HG02973 (cell line): Measurements from ENCODE around the gene KCNG1.

Experiments used
- ATAC-seq: cut with Tn5 transposase; IDR thresholded peaks from one replicate; pipeline ENCODE4 v1.9.1; 2021; ENCODE audit warnings: moderate library complexity; ENCODE audit not compliant: unreplicated experiment

Gene KCNG1

GRCh38 chr20:51014797-51015722 is 7.8 kb downstream of the KCNG1 start:
- ATAC-seq = no peak

- ATAC-seq = no peak
These were observed 9.2 kb downstream of the KCNG1 start for GRCh38 chr20:51013577-51014330.

- ATAC-seq = no peak
These were observed 10.6 kb downstream of the KCNG1 start for GRCh38 chr20:51012357-51012756.

GRCh38 chr20:51011479-51011878 is 11.4 kb downstream of the KCNG1 start:
- ATAC-seq = no peak

GRCh38 chr20:51010932-51011331 is 12.0 kb downstream of the KCNG1 start:
- no peak for ATAC-seq

- ATAC-seq = no peak
These were observed 12.9 kb downstream of the KCNG1 start for GRCh38 chr20:51010043-51010365.

GRCh38 chr20:51009303-51010042 is 13.4 kb downstream of the KCNG1 start:
- ATAC-seq = no peak

GRCh38 chr20:51008718-51009117 is 14.2 kb downstream of the KCNG1 start:
- ATAC-seq = no peak

GRCh38 chr20:51005214-51005613 is 17.7 kb downstream of the KCNG1 start:
- no peak for ATAC-seq

- ATAC-seq = no peak
These were observed 18.1 kb downstream of the KCNG1 start for GRCh38 chr20:51004781-51005180.

- ATAC-seq = no peak
These were observed 18.6 kb downstream of the KCNG1 start for GRCh38 chr20:51004305-51004727.

- ATAC-seq = no peak
These were observed 19.2 kb downstream of the KCNG1 start for GRCh38 chr20:51003753-51004152.

GRCh38 chr20:51002633-51003032 is 20.3 kb downstream of the KCNG1 start:
- ATAC-seq = no peak

GRCh38 chr20:51001430-51002265 is 21.3 kb downstream of the KCNG1 start:
- no peak for ATAC-seq

- ATAC-seq = no peak
These were observed 23.6 kb downstream of the KCNG1 start for GRCh38 chr20:50999355-50999754.

- ATAC-seq = no peak
These were observed 25.7 kb downstream of the KCNG1 start for GRCh38 chr20:50996901-50997865.

- no peak for ATAC-seq
These were observed 27.4 kb downstream of the KCNG1 start for GRCh38 chr20:50995506-50995905.

- no peak for ATAC-seq
These were observed 29.0 kb downstream of the KCNG1 start for GRCh38 chr20:50993876-50994275.

GRCh38 chr20:50992733-50993457 is 30.0 kb downstream of the KCNG1 start:
- peak; percentile 63 for ATAC-seq
